ENCODE results near the gene OSBPL3.
"Not testable (repeated sequence)": the region's sequence is repeated elsewhere in the genome, so short reads cannot be mapped to it uniquely, and the experiment has no call there.

OSBPL3 gene

DNA sequence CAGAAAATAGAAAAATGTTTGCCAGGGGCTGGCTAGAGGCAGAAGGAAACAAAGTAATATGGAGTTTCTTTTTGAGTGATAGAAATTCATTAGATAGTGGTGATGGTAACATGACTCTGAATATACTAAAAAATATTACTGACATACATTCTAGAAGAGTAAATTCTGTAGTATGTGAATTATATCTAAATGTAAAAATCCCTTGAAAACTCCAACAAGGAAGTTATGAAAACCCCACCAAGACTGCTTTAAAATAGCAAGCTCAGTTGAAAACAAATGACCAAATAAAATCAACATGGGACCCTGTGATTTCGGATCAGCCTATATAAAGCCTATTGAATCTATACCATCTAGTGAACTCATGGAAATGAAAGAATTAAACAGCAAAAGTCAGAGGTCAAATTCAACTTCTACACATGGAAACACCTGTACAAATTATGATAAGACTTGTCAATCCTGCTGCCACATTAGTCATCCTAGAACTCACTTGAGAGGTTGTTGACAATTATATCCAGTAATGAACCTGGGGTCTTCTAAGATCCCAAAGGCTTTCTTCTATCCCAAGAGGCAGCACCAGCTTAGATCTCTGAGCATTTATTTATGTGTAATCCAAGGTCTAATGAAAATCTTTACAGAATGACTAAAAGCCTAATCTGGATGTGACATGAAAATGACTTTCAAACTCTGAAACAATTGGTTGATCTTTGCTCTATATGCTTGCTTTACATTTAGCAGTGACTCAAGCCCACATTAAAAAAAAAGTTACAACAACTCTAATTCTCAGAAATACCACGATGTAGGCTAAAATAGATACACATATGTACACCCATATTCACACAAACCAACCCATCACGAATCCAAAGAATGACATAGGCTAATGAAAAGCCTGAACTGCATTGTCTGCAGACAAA, 59.3 kb downstream of the OSBPL3 start:
- no peak for DNase-seq (ENCODE audit: low read depth)

DNA sequence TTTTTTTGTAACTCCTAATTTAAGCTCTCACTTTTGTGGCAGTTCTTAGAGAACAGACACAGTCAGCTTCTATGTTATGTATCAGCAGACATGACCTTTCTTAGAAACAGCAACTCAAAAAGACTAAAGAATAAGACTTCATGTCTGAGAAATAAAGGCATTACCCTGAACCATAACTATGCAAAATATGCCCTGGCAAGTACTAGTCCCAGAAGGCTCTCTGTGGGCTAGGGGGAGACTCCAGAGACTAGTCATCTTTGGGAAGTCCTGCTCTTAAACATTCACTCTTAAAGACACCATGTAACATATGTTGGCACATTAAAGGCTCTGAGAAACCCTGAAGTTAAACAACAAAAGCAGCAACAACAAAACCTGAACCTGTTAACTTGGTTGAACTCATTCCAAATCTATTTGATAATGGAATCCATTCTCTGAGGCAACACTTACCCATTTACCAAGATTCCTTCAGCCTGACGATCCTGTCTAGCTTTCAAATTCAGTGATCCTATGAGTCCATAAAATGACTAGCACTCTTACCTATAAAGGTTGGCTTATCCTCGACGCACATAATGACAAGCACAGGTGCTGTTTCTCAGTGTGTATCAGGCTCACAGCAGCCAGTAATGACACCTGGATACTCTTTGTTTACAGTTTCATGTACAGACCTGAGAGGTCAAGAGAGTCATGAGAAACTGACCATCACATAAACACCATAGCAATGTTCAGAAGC, 62.3 kb downstream of the OSBPL3 start:
- DNase-seq (ENCODE audit: low read depth), result no peak

DNA sequence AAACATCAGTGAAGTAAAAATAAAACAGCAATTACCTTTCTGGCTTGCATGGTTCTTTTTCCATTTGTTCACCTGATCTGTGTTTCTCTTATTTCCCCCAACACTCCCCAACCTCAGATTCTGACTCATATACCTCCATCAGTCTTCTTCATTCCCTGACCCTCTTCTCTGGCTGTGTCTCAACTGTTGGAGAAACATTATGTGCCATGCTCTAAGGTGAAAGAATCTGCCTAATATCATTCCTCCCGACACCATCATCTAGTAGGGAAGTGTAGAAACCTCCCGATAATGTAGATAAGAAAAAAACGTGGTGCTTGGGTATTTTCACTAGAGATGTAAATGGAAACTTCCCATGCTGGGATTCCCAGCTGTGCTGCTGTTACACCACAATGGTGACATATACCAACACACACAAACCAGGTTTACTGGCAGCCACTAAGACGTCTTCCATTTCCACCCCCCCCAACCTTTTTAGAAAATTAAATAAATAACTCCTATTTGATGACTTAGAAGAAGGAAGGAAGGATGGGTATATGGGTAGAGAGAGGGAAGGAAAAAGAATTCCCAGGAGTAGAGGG, 63.4 kb downstream of the OSBPL3 start:
- DNase-seq (ENCODE audit: low read depth), result no peak

DNA sequence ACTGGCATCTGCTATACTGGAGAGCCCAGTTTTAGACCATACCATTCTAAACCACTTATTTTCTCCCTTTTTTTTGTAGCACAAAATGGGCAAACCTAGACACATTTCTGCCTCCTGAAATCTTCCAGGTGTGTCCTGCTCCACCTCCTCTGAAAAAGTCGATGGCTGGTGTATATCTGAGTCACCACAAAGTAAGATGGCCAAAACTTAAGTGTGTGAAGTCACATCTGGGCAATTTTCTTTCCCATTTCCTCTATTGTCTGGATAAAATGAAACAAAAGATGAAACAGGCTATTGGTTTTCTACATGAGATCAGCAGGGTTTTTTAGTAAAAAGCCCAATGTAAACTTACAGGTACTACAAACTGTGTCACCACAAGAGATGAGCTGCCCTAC, 65.5 kb downstream of the OSBPL3 start:
- no peak for DNase-seq (ENCODE audit: low read depth)

DNA sequence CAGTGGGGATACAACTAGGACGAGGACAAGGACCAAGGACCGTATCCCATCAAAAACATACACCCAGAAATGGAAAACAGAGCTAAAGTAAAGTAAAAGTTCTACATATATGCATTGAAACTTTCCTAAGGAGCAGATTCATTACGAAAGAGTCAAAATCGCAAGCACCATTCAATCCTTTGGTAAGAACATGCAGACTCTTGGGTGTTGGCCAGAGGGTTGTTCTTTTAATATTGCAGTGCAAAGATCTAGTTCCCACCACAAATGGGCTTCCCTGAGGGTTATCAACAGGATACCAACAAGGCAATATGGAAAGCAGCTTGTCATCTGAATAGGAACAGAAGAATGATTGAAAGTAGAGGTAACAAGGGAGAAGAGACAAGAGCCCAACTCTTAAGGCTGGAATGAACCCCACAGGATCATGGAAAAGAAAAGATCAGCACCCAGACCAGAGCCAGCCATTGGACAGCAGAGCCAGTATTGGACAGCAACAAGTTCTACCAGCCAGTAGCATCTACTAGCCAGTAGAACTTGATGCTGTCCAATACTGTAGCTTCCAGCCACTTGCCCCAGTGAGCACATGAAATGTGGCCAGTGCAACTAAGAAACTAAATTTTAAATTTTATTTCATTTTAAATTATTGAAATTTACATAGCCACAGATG, 66.0 kb downstream of the OSBPL3 start:
- no peak for DNase-seq (ENCODE audit: low read depth)

DNA sequence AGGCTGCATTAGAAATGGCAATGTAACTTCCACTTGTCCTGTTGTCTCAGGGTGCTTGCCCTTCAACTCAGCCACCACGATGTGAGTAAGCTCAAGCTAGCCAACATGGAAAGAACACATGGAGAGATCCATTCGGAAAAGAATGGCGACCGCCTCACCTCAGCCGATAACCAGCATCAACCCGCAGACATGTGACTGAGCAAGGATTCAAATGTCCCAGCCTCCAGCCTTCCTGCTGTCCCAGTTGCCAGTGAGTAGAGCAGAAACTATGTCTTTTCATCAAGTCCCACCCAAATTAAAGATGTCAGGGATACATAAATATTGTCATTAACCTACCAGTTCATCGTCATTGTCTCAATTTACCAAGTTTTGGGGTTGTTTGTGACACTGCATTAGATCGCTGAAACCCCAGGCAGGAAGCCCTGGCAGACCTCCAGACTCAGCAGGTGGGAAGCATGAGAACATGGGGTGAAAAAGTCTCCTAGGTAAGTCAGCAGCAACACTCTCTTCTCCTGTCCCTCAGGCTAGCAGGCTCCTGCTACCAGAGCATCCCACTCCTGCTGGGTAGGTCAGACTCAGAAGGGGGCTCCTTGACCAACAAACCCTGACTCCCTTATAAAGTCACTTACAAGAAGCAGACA, 67.0 kb downstream of the OSBPL3 start:
- DNase-seq (ENCODE audit: low read depth), result no peak

DNA sequence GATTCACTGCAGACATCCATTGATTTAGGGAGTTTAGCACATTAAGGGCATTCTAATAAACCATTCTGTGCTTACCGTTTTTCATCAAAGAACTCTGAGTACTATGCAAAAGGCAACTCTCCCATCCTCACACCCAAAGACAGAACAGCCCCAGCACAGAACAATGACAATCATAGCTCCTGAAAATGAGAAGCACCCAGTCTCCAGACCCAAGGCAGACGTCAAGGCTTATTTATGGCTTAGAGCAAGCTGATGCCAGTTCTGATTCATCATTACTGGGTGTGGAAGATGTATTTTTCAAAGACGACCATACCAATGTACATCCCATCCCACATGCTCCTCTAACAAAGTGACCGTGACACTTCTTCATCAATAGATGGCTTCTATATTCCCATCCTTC, 67.6 kb downstream of the OSBPL3 start:
- no peak for DNase-seq (ENCODE audit: low read depth)

GRCh38 chr7:24911213-24911603, 68.8 kb downstream of the OSBPL3 start:
- DNase-seq (ENCODE audit: low read depth), result no peak

DNA sequence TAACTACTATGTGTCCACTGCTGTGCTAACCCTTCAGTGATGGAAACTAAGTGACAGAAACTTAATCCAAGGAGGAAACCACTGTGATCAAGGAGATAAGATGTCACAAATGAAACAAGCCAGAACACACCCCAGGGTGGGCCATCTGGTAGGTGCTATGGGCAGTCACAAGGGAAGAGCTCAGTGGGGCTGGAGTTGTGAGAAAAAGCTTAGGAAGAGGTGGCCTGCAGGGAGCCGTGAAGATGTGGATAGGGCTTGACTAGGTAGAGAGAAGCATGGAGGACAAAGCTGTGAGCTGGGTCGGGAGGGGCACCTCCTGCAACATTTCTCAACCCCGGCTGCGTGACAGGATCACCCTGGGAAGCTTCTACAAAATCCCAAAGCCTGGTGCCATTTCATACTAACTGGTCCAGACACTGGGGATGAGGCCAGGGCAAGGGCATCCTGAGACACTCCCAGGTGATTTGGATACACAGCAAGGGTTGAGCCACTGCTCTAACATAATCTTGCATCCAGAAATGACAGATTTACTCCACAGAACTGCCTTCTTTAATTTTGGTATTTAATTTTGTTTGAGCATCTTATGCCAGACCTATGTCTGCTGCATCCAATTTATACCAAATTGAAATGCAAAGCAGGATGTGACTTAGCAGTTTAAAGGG, 69.3 kb downstream of the OSBPL3 start:
- no peak for DNase-seq (ENCODE audit: low read depth)

DNA sequence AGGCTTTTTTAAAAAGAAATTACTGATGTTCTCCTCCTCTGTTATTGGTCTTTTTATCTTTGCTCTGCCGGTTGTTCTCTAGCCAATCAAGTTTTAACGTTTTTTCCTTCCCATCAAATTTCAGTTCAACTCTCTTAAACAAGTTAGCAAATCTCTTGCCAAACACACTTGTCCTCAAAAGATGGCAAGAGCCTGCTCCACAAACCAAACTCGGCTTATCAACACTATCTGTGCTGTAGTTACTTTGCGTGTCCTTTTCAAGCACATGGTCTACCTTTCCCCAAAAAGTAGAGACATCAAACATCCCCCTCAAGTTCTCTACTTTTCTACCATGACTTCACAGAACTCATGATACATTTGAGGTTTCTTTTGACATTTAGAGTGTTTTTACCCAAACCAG, 71.3 kb downstream of the OSBPL3 start:
- DNase-seq (ENCODE audit: low read depth), result no peak

DNA sequence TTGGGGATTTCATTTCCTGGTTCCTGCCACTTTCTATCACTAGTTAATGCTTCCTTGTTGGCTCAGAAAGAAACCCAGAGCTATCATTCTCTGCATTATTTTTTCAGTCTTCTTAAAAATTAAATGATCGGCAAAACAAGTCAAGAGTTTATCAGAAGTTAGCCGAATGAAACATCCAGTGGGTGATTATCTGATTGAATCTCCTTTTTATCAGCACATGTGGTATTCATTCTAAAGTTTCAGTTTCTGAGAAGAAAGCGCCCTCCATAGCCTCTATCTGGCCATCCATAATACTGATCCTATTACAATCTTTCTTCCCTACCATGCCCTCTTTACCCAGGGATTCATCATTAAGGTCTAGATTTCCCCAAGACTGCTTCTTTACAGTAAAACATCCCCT, 71.8 kb downstream of the OSBPL3 start:
- no peak for DNase-seq (ENCODE audit: low read depth)

GRCh38 chr7:24907311-24907886, 72.6 kb downstream of the OSBPL3 start:
- peak; percentile 57 for DNase-seq (ENCODE audit: low read depth)

- DNase-seq (ENCODE audit: low read depth), result peak; percentile 40
These were observed 73.8 kb downstream of the OSBPL3 start for GRCh38 chr7:24905996-24906770.

- not testable (repeated sequence) for DNase-seq (ENCODE audit: low read depth)
These were observed 76.0 kb downstream of the OSBPL3 start for GRCh38 chr7:24903992-24904391.

GRCh38 chr7:24903559-24903958, 76.4 kb downstream of the OSBPL3 start:
- DNase-seq (ENCODE audit: low read depth), result no peak

DNA sequence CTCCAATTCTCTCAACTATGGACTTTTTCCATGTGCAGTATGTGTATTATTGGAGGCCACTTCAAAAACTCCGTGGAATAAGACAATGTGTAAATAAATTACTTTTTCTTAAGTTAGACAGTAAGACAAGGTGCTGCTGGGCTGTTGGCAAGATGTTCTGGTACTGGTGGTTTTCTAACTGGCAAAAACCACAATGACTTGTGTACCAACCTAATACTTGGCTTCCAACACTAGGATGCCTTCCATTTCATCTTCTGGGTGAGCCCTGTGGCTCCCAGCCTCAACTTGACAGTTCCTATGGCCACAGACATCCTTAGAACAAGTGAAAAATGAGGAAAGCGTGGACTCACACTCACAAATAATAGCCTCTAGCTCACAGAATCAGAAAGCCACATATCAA, 77.0 kb downstream of the OSBPL3 start:
- DNase-seq (ENCODE audit: low read depth), result no peak

GRCh38 chr7:24902276-24902675, 77.7 kb downstream of the OSBPL3 start:
- DNase-seq (ENCODE audit: low read depth), result no peak

GRCh38 chr7:24899905-24900304, 80.1 kb downstream of the OSBPL3 start:
- no peak for DNase-seq (ENCODE audit: low read depth)

DNA sequence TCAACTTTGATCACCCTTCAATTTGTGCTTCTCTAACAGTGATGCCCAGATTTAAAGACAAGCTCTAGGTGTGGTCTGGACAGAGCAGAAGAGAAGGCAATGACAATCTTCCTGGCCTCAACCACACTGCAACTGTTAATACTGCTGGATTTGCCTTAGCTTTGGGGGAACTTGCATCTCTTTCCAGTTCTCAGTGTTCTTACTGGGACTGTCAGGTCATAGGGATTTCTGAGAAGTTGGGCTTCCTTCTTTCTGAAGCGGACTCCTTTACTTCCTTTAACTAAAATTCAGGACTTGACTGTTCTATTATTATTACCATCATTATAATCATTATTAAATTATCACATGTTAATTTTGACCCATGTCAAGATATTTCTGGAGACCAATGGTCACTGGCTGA, 80.8 kb downstream of the OSBPL3 start:
- DNase-seq (ENCODE audit: low read depth), result no peak

GRCh38 chr7:24898691-24899090, 81.3 kb downstream of the OSBPL3 start:
- DNase-seq (ENCODE audit: low read depth), result no peak
